Right atrium auricular region (tissue), 2 donors: ENCODE measurements around the gene AP2B1. TPM values are rescaled to one million over a fixed set of nuclear protein-coding genes. Genes with fewer than 3 reads are reported as not detected.

Experiments
- DNase-seq: peaks from one replicate; pipeline ENCODE4 v3.0.0-alpha.2; 2019; ENCODE audit warnings: low spot score
- H3K27ac ChIP-seq, 2 donors: fragments of 200-600 bp; sonication (generic); 1 replicate in 1 of 2; 2 replicates in 1 of 2; pipeline ENCODE4 v1.5.1; 2016 to 2019
- H3K27me3 ChIP-seq, 2 donors: fragments of 200-600 bp; sonication (generic); one replicate each; pipeline versions ENCODE4 v1.5.1 to v1.6.0; 2017 to 2019
- H3K36me3 ChIP-seq: fragments of 200-600 bp; sonication (generic); one replicate; pipeline ENCODE4 v1.5.1; 2016
- H3K4me1 ChIP-seq, 2 donors: fragments of 200-600 bp; sonication (generic); one replicate each; pipeline versions ENCODE4 v1.5.1 to v1.6.0; 2017 to 2019
- H3K4me3 ChIP-seq, 2 donors: fragments of 200-600 bp; sonication (generic); 1 replicate in 1 of 2; 2 replicates in 1 of 2; pipeline ENCODE4 v1.5.1; 2017 to 2019; ENCODE audit warnings: mild to moderate bottlenecking in 1 of 2, moderate library complexity in 1 of 2
- H3K9me3 ChIP-seq, 2 donors: fragments of 200-600 bp; sonication (generic); one replicate each; pipeline ENCODE4 v1.5.1; 2019
- total RNA-seq, 2 donors: library from RNA; depleted of rRNA; stranded (reverse); fragments of >200 nt; gene quantifications; one replicate each; pipeline ENCODE4 v1.1.0, GENCODE V29; 2016
- TF ChIP-seq, protein P1 (sequence below), 2 donors: fragments of 200-600 bp; sonication (generic); IDR thresholded peaks; one replicate each; pipeline ENCODE4 v1.5.1; 2019; ENCODE audit warnings: antibody characterized with exemption in 2 of 2

The AP2B1 gene
- total RNA-seq, 2 donors from 2014 or later, result 79.8 to 80.1 TPM

DNA sequence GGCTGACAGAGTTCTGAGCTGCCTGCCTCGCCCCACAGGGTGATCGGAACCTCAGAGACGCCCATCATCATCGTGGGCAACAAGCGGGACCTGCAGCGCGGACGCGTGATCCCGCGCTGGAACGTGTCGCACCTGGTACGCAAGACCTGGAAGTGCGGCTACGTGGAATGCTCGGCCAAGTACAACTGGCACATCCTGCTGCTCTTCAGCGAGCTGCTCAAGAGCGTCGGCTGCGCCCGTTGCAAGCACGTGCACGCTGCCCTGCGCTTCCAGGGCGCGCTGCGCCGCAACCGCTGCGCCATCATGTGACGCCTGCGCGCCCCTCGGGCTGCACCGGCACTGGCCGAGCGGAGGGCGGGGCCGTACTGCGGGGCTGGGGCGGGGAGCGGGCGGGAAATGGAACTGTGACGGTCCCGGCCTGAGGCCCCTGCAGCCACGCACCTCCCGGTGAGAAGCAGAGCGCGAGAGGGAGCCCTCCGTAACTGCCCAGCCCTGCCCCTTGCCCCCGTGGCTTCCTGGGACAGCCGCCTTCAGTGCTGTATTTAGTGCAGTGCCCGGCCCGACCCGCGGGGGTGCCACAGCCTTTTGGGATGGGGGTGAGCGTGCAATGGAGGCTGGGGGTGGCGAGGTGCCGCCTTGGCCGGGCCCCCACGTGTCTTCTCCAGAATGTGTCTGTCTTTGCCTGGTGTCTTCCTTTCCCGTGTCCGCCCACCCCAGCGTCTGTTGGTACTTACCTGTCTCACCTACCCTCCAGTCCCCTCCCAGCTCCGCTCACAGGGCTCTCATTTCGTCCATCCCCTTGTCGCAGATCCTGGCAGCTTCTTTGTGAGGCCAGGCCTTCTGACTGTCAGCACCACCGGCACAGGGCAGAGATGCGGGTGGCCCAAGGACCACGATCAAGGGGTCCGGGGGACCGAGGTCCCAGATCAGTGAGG is 154.1 kb downstream of the AP2B1 start:
- peak overlapping the region in 1 of 2 donors; percentile 23 for H3K4me3 ChIP-seq
- TF ChIP-seq, protein P1, sequence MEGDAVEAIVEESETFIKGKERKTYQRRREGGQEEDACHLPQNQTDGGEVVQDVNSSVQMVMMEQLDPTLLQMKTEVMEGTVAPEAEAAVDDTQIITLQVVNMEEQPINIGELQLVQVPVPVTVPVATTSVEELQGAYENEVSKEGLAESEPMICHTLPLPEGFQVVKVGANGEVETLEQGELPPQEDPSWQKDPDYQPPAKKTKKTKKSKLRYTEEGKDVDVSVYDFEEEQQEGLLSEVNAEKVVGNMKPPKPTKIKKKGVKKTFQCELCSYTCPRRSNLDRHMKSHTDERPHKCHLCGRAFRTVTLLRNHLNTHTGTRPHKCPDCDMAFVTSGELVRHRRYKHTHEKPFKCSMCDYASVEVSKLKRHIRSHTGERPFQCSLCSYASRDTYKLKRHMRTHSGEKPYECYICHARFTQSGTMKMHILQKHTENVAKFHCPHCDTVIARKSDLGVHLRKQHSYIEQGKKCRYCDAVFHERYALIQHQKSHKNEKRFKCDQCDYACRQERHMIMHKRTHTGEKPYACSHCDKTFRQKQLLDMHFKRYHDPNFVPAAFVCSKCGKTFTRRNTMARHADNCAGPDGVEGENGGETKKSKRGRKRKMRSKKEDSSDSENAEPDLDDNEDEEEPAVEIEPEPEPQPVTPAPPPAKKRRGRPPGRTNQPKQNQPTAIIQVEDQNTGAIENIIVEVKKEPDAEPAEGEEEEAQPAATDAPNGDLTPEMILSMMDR (IDR thresholded peaks at IDR 0.05), result no peak
- H3K27me3 ChIP-seq, result no peaks in the 10 kb centered on the region
- no peak for DNase-seq
- peaks cover 0 to 11% of the 10 kb centered on the region in 2 donors for H3K4me1 ChIP-seq
- H3K36me3 ChIP-seq, result no peaks in the 10 kb centered on the region
- H3K27ac ChIP-seq, result no peak overlapping the region
- H3K9me3 ChIP-seq, result no peaks in the 10 kb centered on the region

DNA sequence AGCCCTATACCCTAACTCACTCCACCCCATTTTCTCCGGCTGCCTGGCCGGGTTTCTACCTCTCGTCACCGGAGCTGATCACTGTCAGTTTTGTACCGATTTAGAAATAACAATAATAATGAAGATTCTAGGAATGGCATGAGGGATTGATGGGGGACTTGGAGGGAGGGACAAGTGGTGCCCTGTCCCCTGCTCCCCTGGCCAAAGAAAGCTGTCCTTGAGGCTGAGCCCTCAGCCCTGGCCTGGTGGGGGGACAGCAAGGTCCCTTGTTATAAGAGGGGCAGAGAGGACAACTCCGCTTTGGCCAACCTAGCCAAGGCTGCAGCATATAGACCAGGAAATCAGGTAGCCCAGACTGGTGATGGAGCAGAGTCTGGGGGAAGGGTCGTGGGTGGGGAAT is 155.4 kb downstream of the AP2B1 start:
- Histone ChIP-seq H3K4me3 (no peak overlapping the region), H3K27me3 (no peaks in the 10 kb centered on the region), H3K4me1 (peaks cover 0 to 15% of the 10 kb centered on the region in 2 donors), H3K27ac (no peak overlapping the region), H3K36me3 (no peaks in the 10 kb centered on the region), H3K9me3 (no peaks in the 10 kb centered on the region)
- TF ChIP-seq, protein P1 (IDR thresholded peaks at IDR 0.05), result no peak
- DNase-seq, result no peak

DNA sequence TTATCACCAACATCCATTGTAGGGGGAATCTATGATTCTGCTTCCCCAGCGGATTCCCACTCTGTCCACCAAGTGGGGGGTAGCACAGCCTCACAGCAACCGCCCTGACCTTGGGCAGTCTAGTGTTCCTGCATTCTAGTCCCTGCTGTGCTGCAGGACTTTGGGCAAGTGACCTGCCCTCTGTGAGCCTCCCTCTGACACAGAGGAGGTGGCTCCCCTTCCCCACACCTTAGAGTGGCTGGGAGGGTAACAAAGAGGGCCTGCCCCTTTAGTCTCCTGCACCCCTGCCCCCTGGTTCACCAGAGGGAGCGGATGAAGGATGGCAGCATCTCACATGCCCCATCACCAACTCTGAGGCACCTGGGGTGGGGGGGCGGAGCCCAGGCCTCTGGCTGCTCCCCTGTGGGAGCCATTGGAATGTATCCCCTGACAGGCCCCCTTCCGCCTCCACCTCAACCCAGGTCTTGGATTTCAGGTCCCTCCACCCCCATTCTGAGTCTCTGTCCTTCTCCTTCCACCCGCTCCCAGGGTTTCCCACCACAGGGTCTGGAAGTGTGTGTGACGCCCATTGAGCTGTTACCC is 155.9 kb downstream of the AP2B1 start:
- Histone ChIP-seq H3K4me3 (no peak overlapping the region), H3K27ac (no peak overlapping the region), H3K4me1 (peaks cover 0 to 15% of the 10 kb centered on the region in 2 donors), H3K27me3 (no peaks in the 10 kb centered on the region), H3K9me3 (no peaks in the 10 kb centered on the region), H3K36me3 (no peaks in the 10 kb centered on the region)
- TF ChIP-seq, protein P1 (IDR thresholded peaks at IDR 0.05), result no peak
- no peak for DNase-seq

DNA sequence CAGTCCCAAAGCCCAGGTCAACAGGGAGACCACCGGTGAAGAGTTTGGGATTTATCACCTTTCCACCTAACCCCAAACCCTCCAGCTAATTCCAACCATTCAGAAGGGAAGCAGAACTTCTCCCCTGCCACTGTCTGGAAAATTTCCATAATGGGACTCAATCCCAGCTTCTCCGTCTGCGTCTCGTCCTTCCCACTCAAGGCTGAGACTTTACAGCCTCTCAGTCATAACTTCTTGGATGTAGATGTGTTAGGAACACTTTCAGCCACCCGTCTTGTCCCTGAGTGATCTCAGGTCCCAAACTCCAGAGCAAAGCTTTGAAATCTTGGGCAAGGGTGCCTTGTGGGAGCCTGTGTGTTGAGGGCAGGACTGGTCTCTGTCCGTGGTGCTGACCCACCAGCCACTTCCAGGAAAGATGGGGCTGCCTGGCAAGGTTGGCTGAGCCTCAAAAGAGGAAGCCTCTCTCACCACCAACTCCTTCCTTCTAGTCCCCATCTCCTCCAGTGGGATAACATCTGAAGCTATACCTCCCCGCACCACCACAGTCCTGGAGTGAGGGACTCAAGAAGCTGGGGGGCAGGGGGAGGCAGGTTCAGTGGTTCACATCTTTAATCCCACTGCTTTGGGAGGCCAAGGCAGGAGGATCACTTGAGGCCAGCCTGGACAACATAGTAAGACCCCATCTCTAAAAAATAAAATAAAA is 156.7 kb downstream of the AP2B1 start:
- Histone ChIP-seq H3K36me3 (no peaks in the 10 kb centered on the region), H3K9me3 (no peaks in the 10 kb centered on the region), H3K27ac (no peak overlapping the region), H3K4me3 (no peak overlapping the region), H3K27me3 (no peaks in the 10 kb centered on the region), H3K4me1 (peaks cover 0 to 15% of the 10 kb centered on the region in 2 donors)
- TF ChIP-seq, protein P1 (IDR thresholded peaks at IDR 0.05), result no peak
- DNase-seq, result no peak

DNA sequence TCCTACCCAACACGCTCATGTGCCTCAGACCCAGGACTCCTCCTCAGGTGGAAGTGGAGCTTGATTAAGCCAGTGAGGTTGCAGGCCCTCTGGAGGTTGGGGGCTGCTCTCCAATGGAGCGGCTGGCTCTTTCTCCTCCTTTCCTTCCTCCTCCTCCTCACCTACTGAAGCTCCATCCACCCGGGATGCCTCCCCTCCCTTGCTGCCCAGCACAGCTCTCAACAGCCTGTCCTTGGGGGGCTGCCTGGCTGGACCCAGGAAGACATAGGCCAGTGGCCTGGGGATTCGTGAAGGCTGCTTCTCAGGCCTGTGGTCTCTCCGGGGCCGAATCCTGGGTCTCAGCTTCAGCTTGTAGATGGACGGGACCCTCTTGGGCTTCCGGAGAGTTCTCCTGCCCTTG is 157.7 kb downstream of the AP2B1 start:
- TF ChIP-seq, protein P1 (IDR thresholded peaks at IDR 0.05), result no peak
- Histone ChIP-seq H3K9me3 (no peaks in the 10 kb centered on the region), H3K27ac (no peak overlapping the region), H3K4me1 (peaks cover 0 to 22% of the 10 kb centered on the region in 2 donors), H3K27me3 (no peaks in the 10 kb centered on the region), H3K36me3 (no peaks in the 10 kb centered on the region), H3K4me3 (no peak overlapping the region)
- no peak for DNase-seq
